Effector memory CD4-positive, alpha-beta T cell (primary cell): ENCODE results near the gene PKP1.
"Not testable (repeated sequence)": the region's sequence is repeated elsewhere in the genome, so short reads cannot be mapped to it uniquely, and the experiment has no call there.

ENCODE experiments used
- DNase-seq, 3 donors: peaks; one replicate each; pipeline ENCODE4 v3.0.0-alpha.2; 2020
- H3K27ac ChIP-seq: 2 replicates; pipeline ENCODE4 v1.7.0; 2013; ENCODE audit warnings: mild to moderate bottlenecking, low read length, moderate library complexity; ENCODE audit not compliant: insufficient read depth, poor library complexity, severe bottlenecking
- H3K27me3 ChIP-seq: replicated peaks from 2 replicates; pipeline ENCODE4 v1.7.0; 2013; ENCODE audit warnings: mild to moderate bottlenecking, low read length; ENCODE audit not compliant: insufficient read depth, control insufficient read depth, poor library complexity, severe bottlenecking
- H3K36me3 ChIP-seq: 2 replicates; pipeline ENCODE4 v1.7.0; 2013; ENCODE audit warnings: mild to moderate bottlenecking, low read length, moderate library complexity; ENCODE audit not compliant: control insufficient read depth, insufficient read depth
- H3K4me1 ChIP-seq: 2 replicates; pipeline ENCODE4 v1.7.0; 2013; ENCODE audit warnings: low read length, mild to moderate bottlenecking; ENCODE audit not compliant: control insufficient read depth, insufficient read depth, poor library complexity, severe bottlenecking
- H3K4me3 ChIP-seq: 2 replicates; pipeline ENCODE4 v1.7.0; 2013; ENCODE audit warnings: low read length, low read depth, mild to moderate bottlenecking; ENCODE audit not compliant: insufficient read depth, poor library complexity, severe bottlenecking
- H3K9me3 ChIP-seq: 2 replicates; pipeline ENCODE4 v1.7.0; 2013; ENCODE audit warnings: mild to moderate bottlenecking, low read length, moderate library complexity; ENCODE audit not compliant: control insufficient read depth
- total RNA-seq, 3 donors: gene quantifications; one replicate each; lab custom pipeline; 2026; lab: John Stamatoyannopoulos, UW

The PKP1 gene
- total RNA-seq, result 0 reads per million in 3 donors

GRCh38 chr1:201282931-201283829 is at the start of gene PKP1:
PKP1 (plus strand) TSS chr1:201283506; CDS start chr1:201283703, 197 bp downstream.
- no peaks in the 10 kb centered on the region for H3K4me1 ChIP-seq
- H3K27me3 ChIP-seq, result peaks cover 18% of the 10 kb centered on the region
- H3K9me3 ChIP-seq, result no peaks in the 10 kb centered on the region
- no peak within 1 kb of the TSS for H3K27ac ChIP-seq
- DNase-seq, result no peak
- H3K4me3 ChIP-seq, result no peak within 1 kb of the TSS
- H3K36me3 ChIP-seq, result no peaks in the 10 kb centered on the region

GRCh38 chr1:201239646-201240045 is 43.7 kb upstream of the PKP1 start:
- not testable (repeated sequence) for H3K27me3 ChIP-seq, H3K4me3 ChIP-seq, H3K4me1 ChIP-seq, H3K27ac ChIP-seq, H3K36me3 ChIP-seq, H3K9me3 ChIP-seq, DNase-seq

GRCh38 chr1:201240171-201240570 is 43.1 kb upstream of the PKP1 start:
- Histone ChIP-seq H3K27me3 (no peaks in the 10 kb centered on the region), H3K9me3 (no peaks in the 10 kb centered on the region), H3K4me3 (no peak overlapping the region), H3K36me3 (no peaks in the 10 kb centered on the region), H3K4me1 (no peaks in the 10 kb centered on the region), H3K27ac (no peak overlapping the region)
- DNase-seq, result no peak

GRCh38 chr1:201241736-201242135 is 41.6 kb upstream of the PKP1 start:
- H3K27me3 ChIP-seq, result no peaks in the 10 kb centered on the region
- no peaks in the 10 kb centered on the region for H3K9me3 ChIP-seq
- no peaks in the 10 kb centered on the region for H3K4me1 ChIP-seq
- no peak for DNase-seq
- no peak overlapping the region for H3K4me3 ChIP-seq
- H3K36me3 ChIP-seq, result no peaks in the 10 kb centered on the region
- H3K27ac ChIP-seq, result no peak overlapping the region

- Histone ChIP-seq H3K36me3 (no peaks in the 10 kb centered on the region), H3K27ac (no peak overlapping the region), H3K4me1 (no peaks in the 10 kb centered on the region), H3K9me3 (no peaks in the 10 kb centered on the region), H3K4me3 (no peak overlapping the region), H3K27me3 (no peaks in the 10 kb centered on the region)
- DNase-seq, result no peak
Measured at GRCh38 chr1:201245082-201245481, 38.2 kb upstream of the PKP1 start.

GRCh38 chr1:201248721-201249559 is 34.4 kb upstream of the PKP1 start:
- Histone ChIP-seq H3K9me3 (no peaks in the 10 kb centered on the region), H3K27ac (no peak overlapping the region), H3K4me3 (no peak overlapping the region), H3K36me3 (no peaks in the 10 kb centered on the region), H3K27me3 (no peaks in the 10 kb centered on the region), H3K4me1 (no peaks in the 10 kb centered on the region)
- DNase-seq, result no peak

GRCh38 chr1:201250326-201251011 is 32.8 kb upstream of the PKP1 start:
- Histone ChIP-seq H3K27me3 (no peaks in the 10 kb centered on the region), H3K4me1 (no peaks in the 10 kb centered on the region), H3K9me3 (no peaks in the 10 kb centered on the region), H3K4me3 (no peak overlapping the region), H3K27ac (no peak overlapping the region), H3K36me3 (no peaks in the 10 kb centered on the region)
- no peak for DNase-seq

- no peak for DNase-seq
- Histone ChIP-seq H3K36me3 (no peaks in the 10 kb centered on the region), H3K4me3 (no peak overlapping the region), H3K27me3 (no peaks in the 10 kb centered on the region), H3K4me1 (no peaks in the 10 kb centered on the region), H3K9me3 (no peaks in the 10 kb centered on the region), H3K27ac (no peak overlapping the region)
Measured at GRCh38 chr1:201251411-201251810, 31.9 kb upstream of the PKP1 start.

- Histone ChIP-seq H3K4me3 (no peak overlapping the region), H3K4me1 (no peaks in the 10 kb centered on the region), H3K36me3 (no peaks in the 10 kb centered on the region), H3K9me3 (no peaks in the 10 kb centered on the region), H3K27me3 (no peaks in the 10 kb centered on the region), H3K27ac (no peak overlapping the region)
- no peak for DNase-seq
Measured at GRCh38 chr1:201251851-201252430, 31.4 kb upstream of the PKP1 start.
